Measurements from ENCODE around the gene KRT13.

The KRT13 gene

GRCh38 chr17:41463746-41464145 lies 41.7 kb downstream of the KRT13 start:
- no peak for DNase-seq

- DNase-seq: no peak
Observed at GRCh38 chr17:41462705-41463104, 42.7 kb downstream of the KRT13 start.

GRCh38 chr17:41457676-41458075 lies 47.7 kb downstream of the KRT13 start:
- DNase-seq: no peak

GRCh38 chr17:41456204-41456603 lies 49.2 kb downstream of the KRT13 start:
- no peak for DNase-seq

- DNase-seq: no peak
Observed at GRCh38 chr17:41455236-41455635, 50.2 kb downstream of the KRT13 start.

- DNase-seq: no peak
Observed at GRCh38 chr17:41453066-41453465, 52.3 kb downstream of the KRT13 start.

GRCh38 chr17:41452281-41452680 lies 53.1 kb downstream of the KRT13 start:
- no peak for DNase-seq

GRCh38 chr17:41451154-41451728 lies 54.2 kb downstream of the KRT13 start:
- no peak for DNase-seq

Measured in activated CD4-positive, alpha-beta T cell treated with anti-CD3 and anti-CD28 coated beads, Interleukin-10, Interleukin-2, amounts not matched to agents 100 ng/mL and 50 ng/mL, durations not matched to agents 16 hours and 8 hours (primary cell).